Subcutaneous adipose tissue (tissue), 4 donors: ENCODE data around the gene BMF. TPM values are rescaled to one million over a fixed set of nuclear protein-coding genes. Genes with fewer than 3 reads are reported as not detected.

Experiments used
- CTCF ChIP-seq: fragments of 450-650 bp; IDR thresholded peaks from one replicate; pipeline ENCODE4 v1.5.1; 2016; ENCODE audit warnings: low read depth, mild to moderate bottlenecking, control low read depth, antibody characterized with exemption, moderate library complexity
- total RNA-seq, 4 donors: library from RNA; depleted of rRNA; stranded (reverse); fragments of >200 nt; gene quantifications; one replicate each; pipeline ENCODE4 v1.1.0, GENCODE V29; 2016

The BMF gene
- total RNA-seq, 4 donors from 2014 or later = 4.9 to 12.9 (median 6.6) TPM

- no peak for TF ChIP-seq CTCF
Measured at GRCh38 chr15:40087991-40088928, 20.4 kb downstream of the BMF start.

- no peak for TF ChIP-seq CTCF
Measured at GRCh38 chr15:40087068-40087810, 21.4 kb downstream of the BMF start.

GRCh38 chr15:40085266-40085665 is 23.4 kb downstream of the BMF start:
- no peak for TF ChIP-seq CTCF

- TF ChIP-seq CTCF = no peak
Measured at GRCh38 chr15:40084650-40085049, 24.0 kb downstream of the BMF start.

GRCh38 chr15:40082195-40082883 is 26.3 kb downstream of the BMF start:
- TF ChIP-seq CTCF = no peak

- TF ChIP-seq CTCF = no peak
Measured at GRCh38 chr15:40081691-40082194, 26.9 kb downstream of the BMF start.
